Mesothelial cell of epicardium (in vitro differentiated cells): ENCODE results near the gene ASB7. TPM values are rescaled to one million over a fixed set of nuclear protein-coding genes. Genes with fewer than 3 reads are reported as not detected.

ENCODE experiments used
- DNase-seq, 2 experiments: peaks; one replicate each; pipeline ENCODE4 v3.0.0; 2021; ENCODE audit warnings: low spot score in 2 of 2; ENCODE audit not compliant: unreplicated experiment in 2 of 2
- H3K27ac Mint-ChIP-seq: 2 replicates; pipeline ENCODE4 v1.8.0; 2021; ENCODE audit warnings: mixed read lengths
- H3K27me3 Mint-ChIP-seq: 2 replicates; pipeline ENCODE4 v1.8.0; 2021; ENCODE audit warnings: low read depth, mixed read lengths
- H3K36me3 Mint-ChIP-seq: 2 replicates; pipeline ENCODE4 v1.8.0; 2021; ENCODE audit warnings: mixed read lengths
- H3K4me1 Mint-ChIP-seq: 2 replicates; pipeline ENCODE4 v1.8.0; 2021; ENCODE audit warnings: mixed read lengths
- H3K4me3 Mint-ChIP-seq: 2 replicates; pipeline ENCODE4 v1.8.0; 2021; ENCODE audit warnings: mild to moderate bottlenecking, moderate library complexity, mixed read lengths
- H3K9me3 Mint-ChIP-seq: 2 replicates; pipeline ENCODE4 v1.8.0; 2021; ENCODE audit warnings: mixed read lengths
- CTCF ChIP-seq: fragments of 200-600 bp; sonication (generic); IDR thresholded peaks from one replicate; pipeline ENCODE4 v1.5.0; 2021; ENCODE audit warnings: antibody characterized with exemption; ENCODE audit not compliant: unreplicated experiment
- total RNA-seq: library from RNA; stranded (reverse); gene quantifications from 3 replicates; pipeline ENCODE4 v1.2.1, GENCODE V29; 2021

ASB7 gene
- 14.4 to 16.0 TPM (median 15.5 TPM) in 3 replicates for total RNA-seq

GRCh38 chr15:100602064-100602822 is at the start of gene ASB7, which contains the start of gene LINS1:
ASB7 (plus strand) TSS chr15:100602589; CDS start chr15:100612217, 9,628 bp downstream.
LINS1 (minus strand) TSS chr15:100602184; CDS start chr15:100580842, 21,342 bp downstream.
- H3K27ac Mint-ChIP-seq: peak within 1 kb of the TSS; percentile 91
- no peaks in the 10 kb centered on the region for H3K9me3 Mint-ChIP-seq
- H3K4me1 Mint-ChIP-seq: peaks cover 15% of the 10 kb centered on the region
- H3K27me3 Mint-ChIP-seq: no peaks in the 10 kb centered on the region
- DNase-seq: peak; percentile 99
- H3K36me3 Mint-ChIP-seq: peaks cover 9% of the 10 kb centered on the region
- TF ChIP-seq CTCF: no peak
- no peak within 1 kb of the TSS for H3K4me3 Mint-ChIP-seq

GRCh38 chr15:100553468-100553867 is 48.9 kb upstream of the ASB7 start:
- TF ChIP-seq CTCF: no peak
- H3K36me3 Mint-ChIP-seq: peaks cover 14% of the 10 kb centered on the region
- no peaks in the 10 kb centered on the region for H3K4me1 Mint-ChIP-seq
- H3K27me3 Mint-ChIP-seq: no peaks in the 10 kb centered on the region
- H3K9me3 Mint-ChIP-seq: peaks cover 24% of the 10 kb centered on the region
- H3K4me3 Mint-ChIP-seq: no peak overlapping the region
- DNase-seq: no peak
- no peak overlapping the region for H3K27ac Mint-ChIP-seq

- no peaks in the 10 kb centered on the region for H3K27me3 Mint-ChIP-seq
- H3K36me3 Mint-ChIP-seq: peaks cover 8% of the 10 kb centered on the region
- TF ChIP-seq CTCF: no peak
- no peaks in the 10 kb centered on the region for H3K4me1 Mint-ChIP-seq
- DNase-seq: no peak
- no peak overlapping the region for H3K4me3 Mint-ChIP-seq
- peaks cover 6% of the 10 kb centered on the region for H3K9me3 Mint-ChIP-seq
- H3K27ac Mint-ChIP-seq: no peak overlapping the region
These were observed 43.6 kb upstream of the ASB7 start for GRCh38 chr15:100558771-100559254.

GRCh38 chr15:100559330-100559729 is 43.1 kb upstream of the ASB7 start:
- Mint-ChIP-seq H3K4me1 (no peaks in the 10 kb centered on the region), H3K4me3 (no peak overlapping the region), H3K27ac (no peak overlapping the region), H3K36me3 (peaks cover 5% of the 10 kb centered on the region), H3K9me3 (peaks cover 3% of the 10 kb centered on the region), H3K27me3 (no peaks in the 10 kb centered on the region)
- no peak for DNase-seq
- no peak for TF ChIP-seq CTCF

DNA sequence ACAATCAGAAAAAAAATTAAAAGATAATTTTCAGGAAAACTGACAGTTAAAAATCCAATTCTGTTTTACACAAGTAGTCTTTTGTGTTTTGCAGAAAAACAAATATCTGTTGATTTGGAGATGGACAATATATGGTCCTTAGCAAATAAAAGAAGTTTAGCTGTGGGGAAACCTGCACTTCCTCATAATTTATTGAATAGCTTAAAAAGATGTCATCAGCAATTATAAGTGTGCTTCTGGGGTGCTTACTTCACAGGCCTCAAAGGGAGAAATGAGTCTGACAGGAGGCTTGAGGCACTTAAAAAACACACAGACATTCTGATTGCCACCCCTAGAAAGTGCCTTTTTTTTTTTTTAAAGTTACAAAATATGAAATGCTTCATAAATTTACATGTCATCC is 42.1 kb upstream of the ASB7 start:
- no peak overlapping the region for H3K27ac Mint-ChIP-seq
- no peaks in the 10 kb centered on the region for H3K4me1 Mint-ChIP-seq
- H3K4me3 Mint-ChIP-seq: no peak overlapping the region
- H3K36me3 Mint-ChIP-seq: peaks cover 5% of the 10 kb centered on the region
- DNase-seq: no peak
- no peaks in the 10 kb centered on the region for H3K27me3 Mint-ChIP-seq
- peaks cover 3% of the 10 kb centered on the region for H3K9me3 Mint-ChIP-seq
- no peak for TF ChIP-seq CTCF
